Esophagus squamous epithelium (tissue), 4 donors: ENCODE data around the gene ZNF525.

ENCODE experiments used
- CTCF ChIP-seq, 6 experiments: fragments of 450-650 bp in 4 of 6; fragments of 200-600 bp in 2 of 6; sonication (generic) in 2 of 6; IDR thresholded peaks; one replicate each; pipeline ENCODE4 v1.5.1; 2016 to 2019; ENCODE audit warnings: antibody characterized with exemption in 6 of 6, mild to moderate bottlenecking in 4 of 6, moderate library complexity in 4 of 6
- POLR2A ChIP-seq, 4 donors: fragments of 450-650 bp; IDR thresholded peaks; one replicate each; pipeline ENCODE4 v1.6.1; 2017; ENCODE audit warnings: antibody characterized with exemption in 4 of 4, mild to moderate bottlenecking in 4 of 4, moderate library complexity in 3 of 4

- TF ChIP-seq CTCF (IDR thresholded peaks at IDR 0.05), result peak in 5 of 6 experiments; percentile 55 to 72 (median 59)
- no peak for TF ChIP-seq POLR2A (IDR thresholded peaks at IDR 0.05)
Measured at GRCh38 chr19:53424968-53425597, 59.6 kb downstream of the ZNF525 start.
